SKM-1 (cell line): ENCODE data around the gene SCNN1B.
"Not testable (repeated sequence)": the region's sequence is repeated elsewhere in the genome, so short reads cannot be mapped to it uniquely, and the experiment has no call there.

Source experiments
- DNase-seq: peaks from one replicate; lab custom pipeline; 2025; ENCODE audit not compliant: unreplicated experiment; lab: John Stamatoyannopoulos, UW

Gene SCNN1B

GRCh38 chr16:23348579-23349469, 46.7 kb downstream of the SCNN1B start:
- no peak for DNase-seq

GRCh38 chr16:23351360-23351759, 49.3 kb downstream of the SCNN1B start:
- no peak for DNase-seq

- DNase-seq, result no peak
These were observed 51.3 kb downstream of the SCNN1B start for GRCh38 chr16:23353440-23353839.

- no peak for DNase-seq
These were observed 52.1 kb downstream of the SCNN1B start for GRCh38 chr16:23354246-23354645.

- DNase-seq, result no peak
These were observed 53.1 kb downstream of the SCNN1B start for GRCh38 chr16:23355106-23355670.

GRCh38 chr16:23356941-23357340, 54.8 kb downstream of the SCNN1B start:
- no peak for DNase-seq

- DNase-seq, result no peak
These were observed 55.7 kb downstream of the SCNN1B start for GRCh38 chr16:23357761-23358290.

- no peak for DNase-seq
These were observed 57.1 kb downstream of the SCNN1B start for GRCh38 chr16:23359092-23359760.

- DNase-seq, result no peak
These were observed 60.6 kb downstream of the SCNN1B start for GRCh38 chr16:23362460-23363317.

GRCh38 chr16:23365602-23366240, 63.6 kb downstream of the SCNN1B start:
- no peak for DNase-seq

GRCh38 chr16:23366341-23366740, 64.2 kb downstream of the SCNN1B start:
- DNase-seq, result not testable (repeated sequence)

GRCh38 chr16:23367564-23367963, 65.5 kb downstream of the SCNN1B start:
- no peak for DNase-seq

GRCh38 chr16:23367988-23368387, 65.9 kb downstream of the SCNN1B start:
- no peak for DNase-seq

GRCh38 chr16:23368469-23368868, 66.4 kb downstream of the SCNN1B start:
- DNase-seq, result no peak

GRCh38 chr16:23369416-23369815, 67.3 kb downstream of the SCNN1B start:
- no peak for DNase-seq

GRCh38 chr16:23371368-23371767, 69.3 kb downstream of the SCNN1B start:
- no peak for DNase-seq

- no peak for DNase-seq
These were observed 71.5 kb downstream of the SCNN1B start for GRCh38 chr16:23373436-23374219.

- no peak for DNase-seq
These were observed 72.8 kb downstream of the SCNN1B start for GRCh38 chr16:23374721-23375510.

GRCh38 chr16:23375643-23376042, 73.5 kb downstream of the SCNN1B start:
- DNase-seq, result no peak
